Caco-2 (cell line): ENCODE measurements around the gene CHST12. TPM values are rescaled to one million over a fixed set of nuclear protein-coding genes. Genes with fewer than 3 reads are reported as not detected.

Experiments used
- BruUV-seq: library from RNA; stranded (reverse); fragments of 400-500 nt; replicated peaks from 2 replicates; lab custom pipeline; 2021; lab: Mats Ljungman, UMichigan
- CTCF ChIA-PET: fragments of 300-600 bp; sonication (Branson Sonifier 250); formaldehyde crosslinking; loops from one replicate; lab custom pipeline; 2022; ENCODE audit warnings: antibody characterized with exemption; lab: Charles Lee
- POLR2A ChIA-PET: fragments of 300-600 bp; sonication (Branson Sonifier 250); formaldehyde crosslinking; loops from one replicate; lab custom pipeline; 2022; ENCODE audit warnings: antibody characterized with exemption; lab: Charles Lee
- DNase-seq, 2 experiments: peaks; one replicate each; pipeline versions ENCODE4 v3.0.0 to v3.0.0-alpha.2; 2020 to 2022
- H3K27me3 ChIP-seq: replicated peaks from 2 replicates; pipeline ENCODE4 v1.6.0; 2011; ENCODE audit warnings: low read length; ENCODE audit not compliant: control insufficient read depth, insufficient read depth
- H3K36me3 ChIP-seq: 2 replicates; pipeline ENCODE4 v1.5.1; 2011; ENCODE audit warnings: low read length; ENCODE audit not compliant: control insufficient read depth, insufficient read depth
- H3K4me1 ChIP-seq: fragments of 250-450 bp; sonication (Bioruptor Pico); 2 replicates; pipeline ENCODE4 v1.5.1; 2020; ENCODE audit warnings: mild to moderate bottlenecking
- H3K4me3 ChIP-seq: 2 replicates; pipeline ENCODE4 v1.5.1; 2011; ENCODE audit warnings: low read depth, mild to moderate bottlenecking, control low read depth, low read length
- H3K9me3 ChIP-seq: fragments of 250-450 bp; sonication (Bioruptor Pico); 2 replicates; pipeline ENCODE4 v1.5.1; 2020; ENCODE audit warnings: mild to moderate bottlenecking, moderate library complexity
- H3K27ac Mint-ChIP-seq: one replicate; pipeline ENCODE4 v1.8.0; 2022; ENCODE audit warnings: mixed read lengths; ENCODE audit not compliant: unreplicated experiment
- H3K27me3 Mint-ChIP-seq: one replicate; pipeline ENCODE4 v1.8.0; 2022; ENCODE audit warnings: mixed read lengths; ENCODE audit not compliant: insufficient read depth, unreplicated experiment
- H3K36me3 Mint-ChIP-seq: one replicate; pipeline ENCODE4 v1.8.0; 2022; ENCODE audit warnings: mild to moderate bottlenecking, mixed read lengths; ENCODE audit not compliant: insufficient read depth, unreplicated experiment
- H3K4me1 Mint-ChIP-seq: one replicate; pipeline ENCODE4 v1.8.0; 2022; ENCODE audit warnings: low read depth, mixed read lengths; ENCODE audit not compliant: unreplicated experiment
- H3K4me3 Mint-ChIP-seq: one replicate; pipeline ENCODE4 v1.8.0; 2022; ENCODE audit warnings: mild to moderate bottlenecking, moderate library complexity, mixed read lengths; ENCODE audit not compliant: unreplicated experiment
- H3K9me3 Mint-ChIP-seq: one replicate; pipeline ENCODE4 v1.8.0; 2022; ENCODE audit warnings: mixed read lengths; ENCODE audit not compliant: unreplicated experiment
- CTCF ChIP-seq, 2 experiments: fragments of 200-600 bp in 1 of 2; IDR thresholded peaks; 1 replicate in 1 of 2; 2 replicates in 1 of 2; pipeline versions ENCODE4 v1.5.1 to v1.8.0; 2011 to 2022; ENCODE audit warnings: antibody characterized with exemption in 1 of 2, control low read depth in 1 of 2, inconsistent platforms in 1 of 2, low read depth in 1 of 2, low read length in 1 of 2, mild to moderate bottlenecking in 1 of 2, moderate library complexity in 1 of 2; ENCODE audit not compliant: insufficient read depth in 1 of 2, severe bottlenecking in 1 of 2, unreplicated experiment in 1 of 2
- intact Hi-C: fragments of 100-400 bp; cut with micrococcal nuclease; formaldehyde crosslinking; loops from one replicate; pipeline ENCODE4 v1.10.0; 2022; ENCODE audit not compliant: unreplicated experiment
- total RNA-seq: library from RNA; stranded (reverse); gene quantifications from 2 replicates; pipeline ENCODE4 v1.2.3, GENCODE V29; 2022

The CHST12 gene
- total RNA-seq, 1 experiment from 2014 or later, result 28.0 TPM

GRCh38 chr7:2433713-2434550, 30.5 kb downstream of the CHST12 start:
- H3K9me3 Mint-ChIP-seq, result peaks cover 9% of the 10 kb centered on the region
- H3K4me1 Mint-ChIP-seq, result peaks cover 25% of the 10 kb centered on the region
- no peak overlapping the region for H3K4me3 Mint-ChIP-seq
- H3K4me1 ChIP-seq, result peaks cover 24% of the 10 kb centered on the region
- peaks cover 31% of the 10 kb centered on the region for H3K36me3 Mint-ChIP-seq
- ChIA-PET POLR2A (interaction anchor here (0.7 kb wide), 1 partner anchor 150 kb away, joined by 6 read pairs; no protein-coding TSS in a partner anchor), CTCF (interaction anchor here (0.6 to 0.8 kb wide), 4 partner anchors 18 to 79 kb away, joined by 3 to 4 read pairs (median 3); no protein-coding TSS in a partner anchor)
- TF ChIP-seq CTCF (IDR thresholded peaks at IDR 0.05; ENCODE audit: insufficient read depth in 1 of 2, low read depth in 1 of 2, low read length in 1 of 2, severe bottlenecking in 1 of 2, unreplicated experiment in 1 of 2), result no peak
- BruUV-seq, result no TSS peak
- no peaks in the 10 kb centered on the region for H3K27me3 Mint-ChIP-seq
- H3K27me3 ChIP-seq, result no peaks in the 10 kb centered on the region
- no peak overlapping the region for H3K27ac Mint-ChIP-seq
- no peak for DNase-seq
- intact Hi-C loops, result no loop called here
- H3K36me3 ChIP-seq, result peaks cover 9% of the 10 kb centered on the region
- H3K4me3 ChIP-seq, result no peak overlapping the region
- H3K9me3 ChIP-seq, result 0 out of 2 replicates have a peak, but pooled peaks cover 6% of the 10 kb centered on the region

GRCh38 chr7:2435146-2435545, 31.7 kb downstream of the CHST12 start:
- Mint-ChIP-seq H3K27me3 (no peaks in the 10 kb centered on the region), H3K27ac (peak overlapping the region; percentile 29)

More at GRCh38 chr7:2435146-2435545, 31.7 kb downstream of the CHST12 start:
- Histone ChIP-seq H3K27me3 (no peaks in the 10 kb centered on the region), H3K4me3 (no peak overlapping the region), H3K4me1 (peaks cover 36% of the 10 kb centered on the region), H3K9me3 (no peaks in the 10 kb centered on the region), H3K36me3 (peaks cover 9% of the 10 kb centered on the region)
- intact Hi-C loops, result no loop called here
- no peak for TF ChIP-seq CTCF (IDR thresholded peaks at IDR 0.05; ENCODE audit: insufficient read depth in 1 of 2, low read depth in 1 of 2, low read length in 1 of 2, severe bottlenecking in 1 of 2, unreplicated experiment in 1 of 2)
- H3K9me3 Mint-ChIP-seq, result peaks cover 9% of the 10 kb centered on the region
- no peak overlapping the region for H3K4me3 Mint-ChIP-seq
- ChIA-PET POLR2A (no interaction called here), CTCF (no interaction called here)
- DNase-seq, result no peak
- no TSS peak for BruUV-seq
- peaks cover 32% of the 10 kb centered on the region for H3K4me1 Mint-ChIP-seq
- peaks cover 34% of the 10 kb centered on the region for H3K36me3 Mint-ChIP-seq
